Measurements from ENCODE around the gene CST1.

DNA sequence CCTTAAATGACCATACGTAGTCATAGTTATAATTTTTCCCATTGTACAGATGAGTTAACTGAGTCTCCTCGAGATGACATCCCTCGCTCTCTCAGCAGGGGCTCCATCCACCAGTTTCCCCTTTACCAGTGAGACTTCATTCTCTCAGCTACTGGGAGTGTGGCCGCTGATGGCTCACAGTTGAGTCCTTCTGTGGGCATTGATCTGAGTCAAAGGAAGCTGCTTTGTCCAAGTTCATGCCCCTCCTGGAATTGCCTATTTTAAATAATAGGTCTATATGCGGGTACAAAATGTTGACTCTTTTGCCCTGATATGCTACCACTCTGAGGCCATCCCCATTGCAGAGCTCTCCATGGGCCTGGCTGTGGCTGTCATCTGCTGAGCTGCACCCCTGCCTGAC lies 14.8 kb upstream of the CST1 start:
- TF ChIP-seq, protein P1, sequence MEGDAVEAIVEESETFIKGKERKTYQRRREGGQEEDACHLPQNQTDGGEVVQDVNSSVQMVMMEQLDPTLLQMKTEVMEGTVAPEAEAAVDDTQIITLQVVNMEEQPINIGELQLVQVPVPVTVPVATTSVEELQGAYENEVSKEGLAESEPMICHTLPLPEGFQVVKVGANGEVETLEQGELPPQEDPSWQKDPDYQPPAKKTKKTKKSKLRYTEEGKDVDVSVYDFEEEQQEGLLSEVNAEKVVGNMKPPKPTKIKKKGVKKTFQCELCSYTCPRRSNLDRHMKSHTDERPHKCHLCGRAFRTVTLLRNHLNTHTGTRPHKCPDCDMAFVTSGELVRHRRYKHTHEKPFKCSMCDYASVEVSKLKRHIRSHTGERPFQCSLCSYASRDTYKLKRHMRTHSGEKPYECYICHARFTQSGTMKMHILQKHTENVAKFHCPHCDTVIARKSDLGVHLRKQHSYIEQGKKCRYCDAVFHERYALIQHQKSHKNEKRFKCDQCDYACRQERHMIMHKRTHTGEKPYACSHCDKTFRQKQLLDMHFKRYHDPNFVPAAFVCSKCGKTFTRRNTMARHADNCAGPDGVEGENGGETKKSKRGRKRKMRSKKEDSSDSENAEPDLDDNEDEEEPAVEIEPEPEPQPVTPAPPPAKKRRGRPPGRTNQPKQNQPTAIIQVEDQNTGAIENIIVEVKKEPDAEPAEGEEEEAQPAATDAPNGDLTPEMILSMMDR (IDR thresholded peaks at IDR 0.05): no peak
- no peak for TF ChIP-seq POLR2AphosphoS5 (IDR thresholded peaks at IDR 0.05; ENCODE audit: insufficient read depth in 1 of 2, low read depth in 1 of 2)
- TF ChIP-seq POLR2A (IDR thresholded peaks at IDR 0.05): no peak

All from vagina (tissue), 2 donors.